ENCODE measurements around the gene POFUT1.
"Not testable (repeated sequence)": the region's sequence is repeated elsewhere in the genome, so short reads cannot be mapped to it uniquely, and the experiment has no call there.

Gene POFUT1

GRCh38 chr20:32190616-32191415 is 16.9 kb upstream of the POFUT1 start:
- peak overlapping the region; percentile 79 for H3K4me3 ChIP-seq (ENCODE audit: low read depth, low read length)
- H3K9me3 ChIP-seq (ENCODE audit: control insufficient read depth, insufficient read depth, low read length), result no peaks in the 10 kb centered on the region
- peaks cover 7% of the 10 kb centered on the region for H3K36me3 ChIP-seq (ENCODE audit: control insufficient read depth, insufficient read depth, low read length)
- H3K4me1 ChIP-seq (ENCODE audit: control insufficient read depth, insufficient read depth, low read length), result peaks cover 9% of the 10 kb centered on the region
- peak overlapping the region; percentile 79 for H3K9ac ChIP-seq (ENCODE audit: low read depth, low read length)
- no peaks in the 10 kb centered on the region for H3K27me3 ChIP-seq (ENCODE audit: control insufficient read depth, insufficient read depth, low read length)

GRCh38 chr20:32191422-32191821 is 16.3 kb upstream of the POFUT1 start:
- Histone ChIP-seq H3K9ac (ENCODE audit: low read depth, low read length) (no peak overlapping the region), H3K4me1 (ENCODE audit: control insufficient read depth, insufficient read depth, low read length) (peaks cover 9% of the 10 kb centered on the region)

GRCh38 chr20:32191873-32192272 is 15.8 kb upstream of the POFUT1 start:
- no peaks in the 10 kb centered on the region for H3K27me3 ChIP-seq (ENCODE audit: control insufficient read depth, insufficient read depth, low read length)
- no peak overlapping the region for H3K9ac ChIP-seq (ENCODE audit: low read depth, low read length)
- H3K9me3 ChIP-seq (ENCODE audit: control insufficient read depth, insufficient read depth, low read length), result no peaks in the 10 kb centered on the region
- no peak overlapping the region for H3K4me3 ChIP-seq (ENCODE audit: low read depth, low read length)
- peaks cover 9% of the 10 kb centered on the region for H3K4me1 ChIP-seq (ENCODE audit: control insufficient read depth, insufficient read depth, low read length)
- H3K36me3 ChIP-seq (ENCODE audit: control insufficient read depth, insufficient read depth, low read length), result peaks cover 17% of the 10 kb centered on the region

More at GRCh38 chr20:32191422-32191821, 16.3 kb upstream of the POFUT1 start:
- H3K4me3 ChIP-seq (ENCODE audit: low read depth, low read length), result no peak overlapping the region
- H3K9me3 ChIP-seq (ENCODE audit: control insufficient read depth, insufficient read depth, low read length), result no peaks in the 10 kb centered on the region
- H3K27me3 ChIP-seq (ENCODE audit: control insufficient read depth, insufficient read depth, low read length), result no peaks in the 10 kb centered on the region
- H3K36me3 ChIP-seq (ENCODE audit: control insufficient read depth, insufficient read depth, low read length), result peaks cover 13% of the 10 kb centered on the region

- Histone ChIP-seq H3K36me3 (ENCODE audit: control insufficient read depth, insufficient read depth, low read length) (peaks cover 25% of the 10 kb centered on the region), H3K4me3 (ENCODE audit: low read depth, low read length) (no peak overlapping the region), H3K4me1 (ENCODE audit: control insufficient read depth, insufficient read depth, low read length) (peaks cover 9% of the 10 kb centered on the region), H3K27me3 (ENCODE audit: control insufficient read depth, insufficient read depth, low read length) (no peaks in the 10 kb centered on the region), H3K9me3 (ENCODE audit: control insufficient read depth, insufficient read depth, low read length) (no peaks in the 10 kb centered on the region), H3K9ac (ENCODE audit: low read depth, low read length) (no peak overlapping the region)
These were observed 15.0 kb upstream of the POFUT1 start for GRCh38 chr20:32192698-32193097.

- H3K9ac ChIP-seq (ENCODE audit: low read depth, low read length); H3K4me3 ChIP-seq (ENCODE audit: low read depth, low read length); H3K27me3 ChIP-seq (ENCODE audit: control insufficient read depth, insufficient read depth, low read length); H3K9me3 ChIP-seq (ENCODE audit: control insufficient read depth, insufficient read depth, low read length); H3K4me1 ChIP-seq (ENCODE audit: control insufficient read depth, insufficient read depth, low read length): not testable (repeated sequence)
- H3K36me3 ChIP-seq (ENCODE audit: control insufficient read depth, insufficient read depth, low read length), result peaks cover 25% of the 10 kb centered on the region
These were observed 14.3 kb upstream of the POFUT1 start for GRCh38 chr20:32193336-32193735.

GRCh38 chr20:32193996-32194395 is 13.7 kb upstream of the POFUT1 start:
- Histone ChIP-seq H3K9ac (ENCODE audit: low read depth, low read length) (no peak overlapping the region), H3K27me3 (ENCODE audit: control insufficient read depth, insufficient read depth, low read length) (no peaks in the 10 kb centered on the region), H3K36me3 (ENCODE audit: control insufficient read depth, insufficient read depth, low read length) (peaks cover 26% of the 10 kb centered on the region), H3K4me1 (ENCODE audit: control insufficient read depth, insufficient read depth, low read length) (peaks cover 8% of the 10 kb centered on the region), H3K9me3 (ENCODE audit: control insufficient read depth, insufficient read depth, low read length) (no peaks in the 10 kb centered on the region), H3K4me3 (ENCODE audit: low read depth, low read length) (no peak overlapping the region)

- H3K36me3 ChIP-seq (ENCODE audit: control insufficient read depth, insufficient read depth, low read length), result peaks cover 34% of the 10 kb centered on the region
- no peaks in the 10 kb centered on the region for H3K27me3 ChIP-seq (ENCODE audit: control insufficient read depth, insufficient read depth, low read length)
- H3K9me3 ChIP-seq (ENCODE audit: control insufficient read depth, insufficient read depth, low read length), result no peaks in the 10 kb centered on the region
- H3K4me3 ChIP-seq (ENCODE audit: low read depth, low read length), result no peak overlapping the region
- no peak overlapping the region for H3K9ac ChIP-seq (ENCODE audit: low read depth, low read length)
- peaks cover 4% of the 10 kb centered on the region for H3K4me1 ChIP-seq (ENCODE audit: control insufficient read depth, insufficient read depth, low read length)
These were observed 12.1 kb upstream of the POFUT1 start for GRCh38 chr20:32195581-32195980.

- not testable (repeated sequence) for H3K27me3 ChIP-seq (ENCODE audit: control insufficient read depth, insufficient read depth, low read length); H3K9ac ChIP-seq (ENCODE audit: low read depth, low read length); H3K4me1 ChIP-seq (ENCODE audit: control insufficient read depth, insufficient read depth, low read length); H3K9me3 ChIP-seq (ENCODE audit: control insufficient read depth, insufficient read depth, low read length); H3K4me3 ChIP-seq (ENCODE audit: low read depth, low read length)
- peaks cover 34% of the 10 kb centered on the region for H3K36me3 ChIP-seq (ENCODE audit: control insufficient read depth, insufficient read depth, low read length)
These were observed 11.1 kb upstream of the POFUT1 start for GRCh38 chr20:32196613-32197012.

- not testable (repeated sequence) for H3K27me3 ChIP-seq (ENCODE audit: control insufficient read depth, insufficient read depth, low read length); H3K9ac ChIP-seq (ENCODE audit: low read depth, low read length); H3K4me1 ChIP-seq (ENCODE audit: control insufficient read depth, insufficient read depth, low read length); H3K4me3 ChIP-seq (ENCODE audit: low read depth, low read length); H3K9me3 ChIP-seq (ENCODE audit: control insufficient read depth, insufficient read depth, low read length)
- peaks cover 34% of the 10 kb centered on the region for H3K36me3 ChIP-seq (ENCODE audit: control insufficient read depth, insufficient read depth, low read length)
These were observed 10.5 kb upstream of the POFUT1 start for GRCh38 chr20:32197136-32197535.

- no peaks in the 10 kb centered on the region for H3K9me3 ChIP-seq (ENCODE audit: control insufficient read depth, insufficient read depth, low read length)
- no peak overlapping the region for H3K9ac ChIP-seq (ENCODE audit: low read depth, low read length)
- no peaks in the 10 kb centered on the region for H3K27me3 ChIP-seq (ENCODE audit: control insufficient read depth, insufficient read depth, low read length)
- no peaks in the 10 kb centered on the region for H3K4me1 ChIP-seq (ENCODE audit: control insufficient read depth, insufficient read depth, low read length)
- H3K36me3 ChIP-seq (ENCODE audit: control insufficient read depth, insufficient read depth, low read length), result peaks cover 37% of the 10 kb centered on the region
- H3K4me3 ChIP-seq (ENCODE audit: low read depth, low read length), result no peak overlapping the region
These were observed 8.7 kb upstream of the POFUT1 start for GRCh38 chr20:32199006-32199405.

GRCh38 chr20:32201296-32201976 is 6.2 kb upstream of the POFUT1 start:
- Histone ChIP-seq H3K27me3 (ENCODE audit: control insufficient read depth, insufficient read depth, low read length) (no peaks in the 10 kb centered on the region), H3K4me1 (ENCODE audit: control insufficient read depth, insufficient read depth, low read length) (peaks cover 8% of the 10 kb centered on the region), H3K9ac (ENCODE audit: low read depth, low read length) (peak overlapping the region; percentile 56), H3K36me3 (ENCODE audit: control insufficient read depth, insufficient read depth, low read length) (peaks cover 24% of the 10 kb centered on the region), H3K9me3 (ENCODE audit: control insufficient read depth, insufficient read depth, low read length) (no peaks in the 10 kb centered on the region), H3K4me3 (ENCODE audit: low read depth, low read length) (no peak overlapping the region)

GRCh38 chr20:32201977-32202363 is 5.7 kb upstream of the POFUT1 start:
- Histone ChIP-seq H3K27me3 (ENCODE audit: control insufficient read depth, insufficient read depth, low read length) (no peaks in the 10 kb centered on the region), H3K4me1 (ENCODE audit: control insufficient read depth, insufficient read depth, low read length) (peaks cover 12% of the 10 kb centered on the region), H3K36me3 (ENCODE audit: control insufficient read depth, insufficient read depth, low read length) (peaks cover 19% of the 10 kb centered on the region), H3K4me3 (ENCODE audit: low read depth, low read length) (no peak overlapping the region), H3K9ac (ENCODE audit: low read depth, low read length) (peak overlapping the region; percentile 56), H3K9me3 (ENCODE audit: control insufficient read depth, insufficient read depth, low read length) (no peaks in the 10 kb centered on the region)

All from iPS-15b (cell line).